ENCODE data around the gene CABP2.
A peak's percentile ranks its signal among the peaks of the same experiment; 100 is the strongest.

CABP2 gene

DNA sequence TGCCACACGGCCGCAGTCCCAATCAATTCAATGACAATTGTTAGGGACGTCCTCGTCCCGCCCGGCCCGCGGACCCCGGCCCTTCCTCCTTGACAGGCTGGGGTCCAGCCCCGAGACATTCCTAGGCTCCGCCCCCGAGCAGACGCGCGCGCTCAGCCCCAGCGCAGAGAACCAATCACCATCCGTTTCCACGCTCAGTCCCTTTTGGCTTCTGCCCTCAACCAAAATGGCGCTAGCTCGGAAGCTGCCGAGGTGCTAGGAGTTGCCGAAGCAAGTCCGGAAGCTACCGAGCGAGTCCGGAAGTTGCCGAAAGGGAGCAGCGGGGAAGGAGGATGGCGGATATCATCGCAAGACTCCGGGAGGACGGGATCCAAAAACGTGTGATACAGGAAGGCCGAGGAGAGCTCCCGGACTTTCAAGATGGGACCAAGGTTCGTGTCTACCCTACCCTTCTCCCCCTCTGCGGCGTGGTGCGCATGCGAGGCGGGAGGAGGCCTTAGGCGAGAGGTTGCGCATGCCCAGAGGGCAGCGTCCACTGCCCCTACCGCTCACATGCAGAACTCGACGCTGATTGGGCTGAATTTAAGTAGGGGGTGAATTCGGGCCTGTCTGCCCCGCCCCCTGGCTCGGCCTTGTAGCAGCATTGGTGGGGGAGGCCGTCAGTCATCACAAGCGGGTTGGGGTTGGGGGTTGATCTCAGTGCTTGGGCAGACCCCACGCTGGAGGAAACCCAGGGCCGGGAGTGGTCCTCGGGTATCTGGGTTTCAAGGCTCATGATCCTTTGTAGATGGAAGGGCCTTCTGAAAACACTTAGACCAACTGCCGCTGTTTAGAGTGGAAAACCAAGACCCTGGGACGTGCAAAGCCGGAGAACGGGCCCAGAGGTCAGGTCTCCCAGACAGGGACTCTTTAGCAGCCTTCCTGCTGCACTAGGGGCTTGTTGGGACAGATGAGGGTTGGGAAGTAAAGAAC lies 40.1 kb downstream of the CABP2 start, which contains the start of gene AIP:
TSS of gene AIP (plus strand) at position 200 of the 972 bp plus-strand sequence. CDS start at position 333, 133 bp downstream.
- TF ChIP-seq POLR2AphosphoS5 (IDR thresholded peaks at IDR 0.05; ENCODE audit: low read depth, low read length) (peak; percentile 73), FOXP2 (optimal IDR thresholded peaks at IDR 0.05; ENCODE audit: borderline replicate concordance, extremely low read depth, extremely low read length, insufficient read depth) (peak; percentile 57), SIN3A (IDR thresholded peaks at IDR 0.05; ENCODE audit: borderline replicate concordance, insufficient read depth, low read length) (no peak), TAF1 (IDR thresholded peaks at IDR 0.05; ENCODE audit: borderline replicate concordance, insufficient read depth, low read length) (peak; percentile 92)
- TF ChIP-seq, protein P1, sequence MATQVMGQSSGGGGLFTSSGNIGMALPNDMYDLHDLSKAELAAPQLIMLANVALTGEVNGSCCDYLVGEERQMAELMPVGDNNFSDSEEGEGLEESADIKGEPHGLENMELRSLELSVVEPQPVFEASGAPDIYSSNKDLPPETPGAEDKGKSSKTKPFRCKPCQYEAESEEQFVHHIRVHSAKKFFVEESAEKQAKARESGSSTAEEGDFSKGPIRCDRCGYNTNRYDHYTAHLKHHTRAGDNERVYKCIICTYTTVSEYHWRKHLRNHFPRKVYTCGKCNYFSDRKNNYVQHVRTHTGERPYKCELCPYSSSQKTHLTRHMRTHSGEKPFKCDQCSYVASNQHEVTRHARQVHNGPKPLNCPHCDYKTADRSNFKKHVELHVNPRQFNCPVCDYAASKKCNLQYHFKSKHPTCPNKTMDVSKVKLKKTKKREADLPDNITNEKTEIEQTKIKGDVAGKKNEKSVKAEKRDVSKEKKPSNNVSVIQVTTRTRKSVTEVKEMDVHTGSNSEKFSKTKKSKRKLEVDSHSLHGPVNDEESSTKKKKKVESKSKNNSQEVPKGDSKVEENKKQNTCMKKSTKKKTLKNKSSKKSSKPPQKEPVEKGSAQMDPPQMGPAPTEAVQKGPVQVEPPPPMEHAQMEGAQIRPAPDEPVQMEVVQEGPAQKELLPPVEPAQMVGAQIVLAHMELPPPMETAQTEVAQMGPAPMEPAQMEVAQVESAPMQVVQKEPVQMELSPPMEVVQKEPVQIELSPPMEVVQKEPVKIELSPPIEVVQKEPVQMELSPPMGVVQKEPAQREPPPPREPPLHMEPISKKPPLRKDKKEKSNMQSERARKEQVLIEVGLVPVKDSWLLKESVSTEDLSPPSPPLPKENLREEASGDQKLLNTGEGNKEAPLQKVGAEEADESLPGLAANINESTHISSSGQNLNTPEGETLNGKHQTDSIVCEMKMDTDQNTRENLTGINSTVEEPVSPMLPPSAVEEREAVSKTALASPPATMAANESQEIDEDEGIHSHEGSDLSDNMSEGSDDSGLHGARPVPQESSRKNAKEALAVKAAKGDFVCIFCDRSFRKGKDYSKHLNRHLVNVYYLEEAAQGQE (IDR thresholded peaks at IDR 0.05; ENCODE audit: insufficient read depth in 1 of 2, low read depth in 2 of 2, low read length in 2 of 2) = peak in 1 of 2 experiments; percentile 15; a peak in 1 of 4 replicates

DNA sequence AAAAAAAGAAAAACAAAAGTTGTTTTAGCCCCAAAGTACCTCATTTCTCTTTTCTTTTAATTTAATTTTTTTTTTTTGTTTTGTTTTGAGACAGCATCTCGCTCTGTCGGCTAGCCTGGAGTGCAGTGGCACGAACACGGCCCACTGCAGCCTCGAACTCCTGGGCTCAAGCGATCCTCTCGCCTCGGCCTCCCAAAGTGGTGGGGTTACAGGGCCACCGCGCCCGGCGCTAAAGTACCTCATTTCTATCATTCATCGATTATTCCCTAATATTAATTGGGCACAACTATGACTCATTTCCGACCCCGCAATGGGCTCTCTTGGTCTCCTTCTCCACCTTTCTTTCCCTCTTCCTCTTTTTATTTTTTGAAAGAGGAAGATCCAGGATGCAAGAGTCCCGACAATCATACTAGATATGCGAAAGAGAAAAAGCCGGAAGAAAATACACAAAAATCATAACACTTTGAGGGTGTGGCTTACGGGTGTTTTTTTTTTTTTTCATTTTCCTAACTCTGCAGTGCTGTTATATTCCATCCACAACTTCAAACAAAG lies 40.9 kb downstream of the CABP2 start:
- no peak for TF ChIP-seq FOXP2 (optimal IDR thresholded peaks at IDR 0.05; ENCODE audit: borderline replicate concordance, extremely low read depth, extremely low read length, insufficient read depth)
- TF ChIP-seq SIN3A (IDR thresholded peaks at IDR 0.05; ENCODE audit: borderline replicate concordance, insufficient read depth, low read length) = no peak
- no peak for TF ChIP-seq TAF1 (IDR thresholded peaks at IDR 0.05; ENCODE audit: borderline replicate concordance, insufficient read depth, low read length)
- TF ChIP-seq POLR2AphosphoS5 (IDR thresholded peaks at IDR 0.05; ENCODE audit: low read depth, low read length) = no peak
- TF ChIP-seq, protein P1 (IDR thresholded peaks at IDR 0.05; ENCODE audit: insufficient read depth in 1 of 2, low read depth in 2 of 2, low read length in 2 of 2) = no peak

DNA sequence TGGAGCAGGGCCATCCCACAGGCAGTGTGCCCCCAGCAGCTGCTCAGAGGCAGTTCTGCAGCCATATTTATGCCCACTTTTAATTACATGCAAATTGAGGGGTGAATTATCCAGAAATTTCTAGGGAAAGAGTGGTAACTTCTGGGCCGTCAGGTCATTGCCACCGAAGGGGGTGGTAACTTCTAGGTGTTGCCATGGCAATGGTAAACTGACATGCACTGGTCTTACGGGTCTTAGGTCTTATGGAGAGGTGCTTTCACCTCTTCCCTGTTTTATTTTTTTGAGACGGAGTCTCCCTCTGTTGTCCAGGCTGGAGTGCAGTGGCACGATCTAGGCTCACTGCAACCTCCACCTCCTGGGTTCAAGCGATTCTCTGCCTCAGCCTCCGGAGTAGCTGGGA lies 50.4 kb downstream of the CABP2 start:
- TF ChIP-seq SIN3A (IDR thresholded peaks at IDR 0.05; ENCODE audit: borderline replicate concordance, insufficient read depth, low read length) (no peak), POLR2AphosphoS5 (IDR thresholded peaks at IDR 0.05; ENCODE audit: low read depth, low read length) (no peak), FOXP2 (optimal IDR thresholded peaks at IDR 0.05; ENCODE audit: borderline replicate concordance, extremely low read depth, extremely low read length, insufficient read depth) (no peak), TAF1 (IDR thresholded peaks at IDR 0.05; ENCODE audit: borderline replicate concordance, insufficient read depth, low read length) (no peak)
- TF ChIP-seq, protein P1 (IDR thresholded peaks at IDR 0.05; ENCODE audit: insufficient read depth in 1 of 2, low read depth in 2 of 2, low read length in 2 of 2) = no peak

DNA sequence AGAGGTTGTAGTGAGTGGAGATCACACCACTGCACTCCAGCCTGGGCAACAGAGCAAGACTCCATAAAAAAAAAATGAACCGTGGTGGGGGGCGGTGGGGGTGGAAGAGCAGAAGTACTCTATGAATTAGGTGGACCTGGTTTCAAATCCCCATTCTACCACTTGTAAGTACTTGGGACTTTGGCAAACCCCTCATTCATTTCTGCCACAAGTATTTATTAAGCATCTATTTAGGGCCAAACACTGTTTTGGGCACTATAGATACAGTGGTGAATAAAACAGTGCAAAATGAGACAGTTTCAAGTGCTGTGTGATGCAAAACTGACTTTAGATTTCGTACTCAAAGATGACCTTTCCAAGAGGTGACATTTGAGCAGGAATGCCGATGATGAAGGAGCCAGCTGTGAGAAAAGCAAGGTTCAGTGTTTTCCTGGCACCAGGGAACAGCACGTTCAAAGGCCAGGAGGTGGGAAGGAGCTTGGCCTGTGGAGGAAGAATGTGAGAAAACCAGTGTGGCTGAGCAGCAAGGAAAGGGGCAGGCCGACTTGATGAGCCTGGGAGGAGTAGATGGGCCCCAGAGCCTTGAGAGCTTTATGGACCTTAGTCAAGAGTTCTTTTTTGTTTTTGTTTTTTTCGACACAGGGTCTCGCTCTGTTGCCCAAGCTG lies 52.8 kb downstream of the CABP2 start:
- TF ChIP-seq, protein P1 (IDR thresholded peaks at IDR 0.05; ENCODE audit: insufficient read depth in 1 of 2, low read depth in 2 of 2, low read length in 2 of 2) = no peak
- TF ChIP-seq POLR2AphosphoS5 (IDR thresholded peaks at IDR 0.05; ENCODE audit: low read depth, low read length) (no peak), TAF1 (IDR thresholded peaks at IDR 0.05; ENCODE audit: borderline replicate concordance, insufficient read depth, low read length) (no peak), SIN3A (IDR thresholded peaks at IDR 0.05; ENCODE audit: borderline replicate concordance, insufficient read depth, low read length) (no peak), FOXP2 (optimal IDR thresholded peaks at IDR 0.05; ENCODE audit: borderline replicate concordance, extremely low read depth, extremely low read length, insufficient read depth) (no peak)

All from PFSK-1 (cell line).